GM19043 (cell line): ENCODE measurements around the gene LAGE3.

Experiments used
- ATAC-seq: cut with Tn5 transposase; IDR thresholded peaks from one replicate; pipeline ENCODE4 v1.9.1; 2021; ENCODE audit warnings: low read depth; ENCODE audit not compliant: unreplicated experiment

Gene LAGE3

DNA sequence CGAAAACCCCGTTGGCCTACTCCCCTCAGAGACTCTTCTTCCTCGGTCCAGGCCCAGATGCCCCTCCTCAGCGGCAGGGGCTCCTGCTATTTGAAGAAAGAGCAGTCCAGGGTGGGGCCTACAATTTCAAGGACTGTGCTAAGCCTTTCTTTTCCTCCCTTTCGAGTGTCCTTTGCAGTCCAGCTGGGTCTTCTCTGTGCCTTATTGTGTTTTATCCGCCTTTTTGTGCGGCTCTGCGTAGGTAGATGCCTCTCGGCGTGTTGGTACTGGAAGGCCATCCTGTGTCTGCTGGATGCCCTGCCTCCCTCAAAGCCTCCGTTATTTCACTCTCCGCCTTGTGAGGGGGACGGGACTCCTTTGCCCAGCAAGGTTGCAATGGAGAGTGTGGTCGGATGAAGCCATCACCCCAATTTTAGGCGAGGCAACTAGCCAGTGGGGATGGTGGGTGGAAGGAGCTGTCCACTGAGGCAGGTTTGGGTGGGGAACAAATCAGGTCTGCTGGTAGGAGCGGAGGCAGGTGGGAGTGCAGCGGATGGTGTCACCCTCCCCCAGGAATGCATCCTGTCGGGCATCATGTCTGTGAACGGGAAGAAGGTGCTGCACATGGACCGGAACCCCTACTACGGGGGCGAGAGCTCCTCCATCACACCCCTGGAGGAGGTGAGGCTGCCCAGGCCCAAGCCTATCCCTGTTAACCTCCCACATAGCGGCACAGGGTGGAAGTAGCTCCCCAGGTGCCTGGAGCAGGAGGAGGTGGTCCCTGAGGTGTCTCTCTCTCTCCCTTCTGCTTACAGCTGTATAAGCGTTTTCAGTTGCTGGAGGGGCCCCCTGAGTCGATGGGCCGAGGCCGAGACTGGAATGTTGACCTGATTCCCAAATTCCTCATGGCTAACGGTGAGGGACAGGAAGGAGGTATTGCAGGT, 40.8 kb downstream of the LAGE3 start:
- no peak for ATAC-seq

- no peak for ATAC-seq
Observed at GRCh38 chrX:154436983-154437752, 41.9 kb downstream of the LAGE3 start, which contains the start of gene GDI1. Gene GDI1, plus strand, starts transcription at chrX:154437154. Its CDS starts 101 bp downstream, at chrX:154437255.

GRCh38 chrX:154436374-154436982, 42.6 kb downstream of the LAGE3 start:
- ATAC-seq: no peak

- ATAC-seq: no peak
Observed at GRCh38 chrX:154435171-154435733, 43.8 kb downstream of the LAGE3 start.

DNA sequence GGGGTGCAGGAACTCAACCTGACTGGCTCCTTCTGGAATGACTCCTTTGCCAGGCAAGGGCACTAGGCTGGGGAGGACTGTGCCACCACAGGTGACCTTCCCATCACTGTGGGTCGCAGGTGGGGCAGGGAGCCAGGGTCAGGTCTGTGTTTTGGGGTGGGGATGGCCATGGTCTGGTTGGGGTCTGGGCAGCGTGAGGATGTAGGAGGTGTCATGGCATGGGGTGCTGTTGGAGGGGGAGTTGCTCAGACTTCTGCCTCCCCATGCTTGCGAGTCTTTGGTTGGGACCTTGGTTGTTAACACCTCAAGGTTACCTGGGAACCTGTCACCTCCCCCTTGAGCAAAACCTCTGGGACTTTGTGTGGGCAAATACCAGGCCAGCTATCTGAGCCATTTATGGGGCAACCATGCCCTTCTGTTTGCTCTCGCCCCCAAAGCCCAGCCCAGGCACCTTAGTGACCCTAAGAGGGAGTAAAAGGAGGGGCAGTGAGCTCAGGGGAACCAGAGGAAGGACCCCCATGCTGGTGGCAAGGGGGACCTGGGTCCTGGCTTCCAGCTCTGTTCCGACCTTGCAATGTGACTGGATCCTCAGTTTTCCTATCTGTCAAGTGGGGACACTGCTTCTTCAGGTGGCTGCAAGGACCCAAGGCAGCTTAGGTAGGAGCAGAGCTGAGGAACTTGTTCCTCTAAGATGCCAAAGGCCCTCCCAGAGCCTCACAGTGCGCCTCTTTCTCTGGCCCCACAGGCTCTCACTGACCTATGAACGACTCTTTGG, 44.5 kb downstream of the LAGE3 start:
- ATAC-seq: no peak

- ATAC-seq: no peak
Observed at GRCh38 chrX:154433605-154434004, 45.5 kb downstream of the LAGE3 start.

GRCh38 chrX:154432210-154432609, 46.9 kb downstream of the LAGE3 start:
- ATAC-seq: no peak

- no peak for ATAC-seq
Observed at GRCh38 chrX:154431341-154431740, 47.7 kb downstream of the LAGE3 start.

- no peak for ATAC-seq
Observed at GRCh38 chrX:154430916-154431315, 48.2 kb downstream of the LAGE3 start.

- ATAC-seq: no peak
Observed at GRCh38 chrX:154430479-154430878, 48.6 kb downstream of the LAGE3 start.

DNA sequence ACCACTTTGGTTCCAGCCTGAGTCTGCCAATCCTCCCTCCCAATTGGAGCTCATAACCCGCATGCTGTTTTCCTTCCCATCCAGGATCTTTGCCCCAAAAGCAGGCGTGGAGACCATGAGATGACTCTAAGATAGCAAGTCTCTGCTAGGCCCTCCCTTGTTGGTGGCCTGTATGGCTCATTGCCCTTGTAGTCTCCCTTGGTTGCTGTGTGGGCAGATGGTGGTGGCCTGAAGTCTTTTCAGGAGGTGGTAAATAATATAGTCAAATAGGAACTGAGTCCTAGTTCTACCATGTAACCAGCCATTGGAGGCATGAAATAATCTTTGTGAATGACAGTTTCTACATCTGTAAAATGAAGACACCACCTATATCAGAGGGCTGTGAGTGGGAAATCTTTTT, 49.4 kb downstream of the LAGE3 start:
- ATAC-seq: no peak

GRCh38 chrX:154428176-154429171, 50.6 kb downstream of the LAGE3 start, which contains the start of gene ATP6AP1:
Gene ATP6AP1, plus strand, starts transcription at chrX:154428677. Its CDS starts 16 bp downstream, at chrX:154428693.
- ATAC-seq: peak; percentile 97
